Measurements from ENCODE around the gene INTS15.

The INTS15 gene

DNA sequence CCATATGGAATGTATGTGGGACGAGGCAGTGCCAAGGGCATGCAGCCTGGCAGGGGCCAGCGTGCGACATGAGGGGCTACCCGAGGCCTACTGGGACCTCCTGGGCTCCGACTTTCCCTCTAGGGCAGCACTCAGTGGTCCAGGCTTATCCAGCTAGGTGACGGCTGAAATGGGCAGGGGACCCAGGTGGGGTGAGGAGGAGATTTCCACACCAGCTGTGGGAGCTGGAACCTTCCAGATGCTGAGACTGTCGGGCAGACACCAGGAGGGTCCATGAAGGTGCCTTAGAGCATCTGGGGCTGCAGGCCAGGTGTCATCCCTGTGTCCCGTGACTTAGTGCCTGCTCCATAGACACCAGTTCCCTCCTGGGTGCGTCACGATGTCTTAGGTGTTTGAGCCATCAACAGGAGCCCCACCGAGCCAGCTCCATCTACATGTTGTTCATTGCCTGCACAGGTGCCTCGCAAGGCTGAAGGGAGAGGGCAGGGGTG, 60.7 kb downstream of the INTS15 start:
- DNase-seq (ENCODE audit: low spot score): no peak
- in situ Hi-C loops (cut with MboI; ENCODE audit: low pct_unique_long_range_greater_than_20kb, low sequenced_read_pairs, unreplicated experiment): no loop called here
- TF ChIP-seq, protein P1, sequence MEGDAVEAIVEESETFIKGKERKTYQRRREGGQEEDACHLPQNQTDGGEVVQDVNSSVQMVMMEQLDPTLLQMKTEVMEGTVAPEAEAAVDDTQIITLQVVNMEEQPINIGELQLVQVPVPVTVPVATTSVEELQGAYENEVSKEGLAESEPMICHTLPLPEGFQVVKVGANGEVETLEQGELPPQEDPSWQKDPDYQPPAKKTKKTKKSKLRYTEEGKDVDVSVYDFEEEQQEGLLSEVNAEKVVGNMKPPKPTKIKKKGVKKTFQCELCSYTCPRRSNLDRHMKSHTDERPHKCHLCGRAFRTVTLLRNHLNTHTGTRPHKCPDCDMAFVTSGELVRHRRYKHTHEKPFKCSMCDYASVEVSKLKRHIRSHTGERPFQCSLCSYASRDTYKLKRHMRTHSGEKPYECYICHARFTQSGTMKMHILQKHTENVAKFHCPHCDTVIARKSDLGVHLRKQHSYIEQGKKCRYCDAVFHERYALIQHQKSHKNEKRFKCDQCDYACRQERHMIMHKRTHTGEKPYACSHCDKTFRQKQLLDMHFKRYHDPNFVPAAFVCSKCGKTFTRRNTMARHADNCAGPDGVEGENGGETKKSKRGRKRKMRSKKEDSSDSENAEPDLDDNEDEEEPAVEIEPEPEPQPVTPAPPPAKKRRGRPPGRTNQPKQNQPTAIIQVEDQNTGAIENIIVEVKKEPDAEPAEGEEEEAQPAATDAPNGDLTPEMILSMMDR (IDR thresholded peaks at IDR 0.05; ENCODE audit: extremely low read depth, insufficient read depth, missing control alignments): no peak

DNA sequence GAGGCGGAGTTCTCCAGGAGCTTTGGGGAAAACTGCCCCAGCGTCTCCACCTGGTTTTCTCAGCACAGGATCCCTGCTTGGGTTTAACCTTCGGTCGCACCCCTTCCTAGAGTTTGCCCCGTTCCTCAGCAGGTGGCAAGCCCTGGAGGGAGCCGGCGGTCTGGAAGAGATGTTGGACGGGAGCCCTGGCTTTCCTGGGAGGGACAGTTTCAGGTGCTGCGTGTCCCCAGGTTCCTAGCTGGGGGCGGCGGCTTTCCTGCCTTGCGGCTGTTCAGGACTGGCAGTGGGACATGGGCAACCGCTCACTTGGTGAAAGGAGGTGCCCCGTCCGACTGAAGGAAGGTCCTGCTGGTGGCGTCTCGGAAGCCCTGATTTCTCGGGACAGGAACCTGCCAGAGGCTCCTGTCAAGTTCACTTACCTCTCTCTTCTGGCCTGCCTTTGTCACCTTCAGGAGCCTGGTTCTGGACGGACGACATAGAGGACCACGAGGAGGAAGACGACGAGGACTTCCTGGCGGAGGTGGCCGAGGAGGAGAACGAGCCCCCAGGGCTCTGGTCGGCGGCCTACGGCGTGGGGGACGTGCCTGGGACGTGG, 62.1 kb downstream of the INTS15 start:
- in situ Hi-C loops (cut with MboI; ENCODE audit: low pct_unique_long_range_greater_than_20kb, low sequenced_read_pairs, unreplicated experiment): no loop called here
- TF ChIP-seq, protein P1 (IDR thresholded peaks at IDR 0.05; ENCODE audit: extremely low read depth, insufficient read depth, missing control alignments): no peak

DNA sequence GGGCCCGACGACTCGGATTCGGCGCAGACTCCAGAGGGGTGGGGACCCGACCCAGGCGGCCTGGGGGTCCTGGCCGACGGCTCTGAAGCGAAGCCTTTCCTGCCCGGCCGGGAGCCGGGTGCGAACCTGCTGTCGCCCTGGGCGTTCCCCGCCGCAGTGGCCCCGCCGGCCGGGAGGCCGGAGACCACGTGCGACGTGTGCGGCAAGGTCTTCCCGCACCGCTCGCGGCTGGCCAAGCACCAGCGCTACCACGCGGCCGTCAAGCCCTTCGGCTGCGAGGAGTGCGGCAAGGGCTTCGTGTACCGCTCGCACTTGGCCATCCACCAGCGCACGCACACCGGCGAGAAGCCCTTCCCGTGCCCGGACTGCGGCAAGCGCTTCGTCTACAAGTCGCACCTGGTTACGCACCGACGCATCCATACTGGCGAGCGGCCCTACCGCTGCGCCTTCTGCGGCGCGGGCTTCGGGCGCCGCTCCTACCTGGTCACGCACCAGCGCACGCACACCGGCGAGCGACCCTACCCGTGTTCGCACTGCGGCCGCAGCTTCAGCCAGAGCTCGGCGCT, 62.7 kb downstream of the INTS15 start:
- DNase-seq (ENCODE audit: low spot score): no peak
- in situ Hi-C loops (cut with MboI; ENCODE audit: low pct_unique_long_range_greater_than_20kb, low sequenced_read_pairs, unreplicated experiment): no loop called here
- TF ChIP-seq, protein P1 (IDR thresholded peaks at IDR 0.05; ENCODE audit: extremely low read depth, insufficient read depth, missing control alignments): no peak

More for the DNA sequence above, 62.1 kb downstream of the INTS15 start:
- no peak for DNase-seq (ENCODE audit: low spot score)

DNA sequence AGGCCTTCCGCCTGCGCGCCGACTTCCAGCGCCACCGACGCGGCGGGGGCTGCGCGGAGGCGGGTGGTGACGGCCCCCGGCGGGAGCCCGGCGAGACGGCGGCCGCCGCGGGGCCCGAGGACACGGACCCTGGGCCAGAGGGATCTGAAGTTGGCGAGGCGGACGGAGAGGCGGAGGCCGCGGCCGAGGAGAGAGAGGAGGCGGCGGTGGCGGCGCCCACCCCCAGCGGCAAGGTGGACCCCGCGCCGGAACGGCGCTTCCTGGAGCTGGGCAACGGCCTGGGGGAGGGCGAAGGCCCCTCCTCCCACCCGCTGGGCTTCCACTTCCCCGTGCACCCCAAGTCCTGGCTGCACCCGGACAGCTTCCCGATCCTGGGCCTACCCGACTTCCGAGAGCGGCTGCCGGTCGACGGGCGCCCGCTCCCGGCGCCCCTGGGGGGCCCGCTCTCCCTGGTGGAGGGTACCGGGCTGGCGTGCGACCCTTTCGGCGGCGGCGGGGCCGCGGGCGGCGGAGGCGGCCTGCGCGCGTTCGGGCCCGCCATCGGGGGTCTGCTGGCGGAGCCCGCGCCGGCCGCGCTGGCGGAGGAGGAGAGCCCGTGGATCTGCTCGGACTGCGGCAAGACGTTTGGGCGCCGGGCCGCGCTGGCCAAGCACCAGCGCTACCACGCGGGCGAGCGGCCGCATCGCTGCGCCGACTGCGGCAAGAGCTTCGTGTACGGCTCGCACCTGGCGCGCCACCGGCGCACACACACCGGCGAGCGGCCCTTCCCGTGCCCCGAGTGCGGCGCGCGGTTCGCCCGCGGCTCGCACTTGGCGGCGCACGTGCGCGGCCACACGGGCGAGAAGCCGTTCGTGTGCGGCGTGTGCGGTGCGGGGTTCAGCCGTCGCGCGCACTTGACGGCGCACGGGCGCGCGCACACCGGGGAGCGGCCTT, 63.5 kb downstream of the INTS15 start:
- in situ Hi-C loops (cut with MboI; ENCODE audit: low pct_unique_long_range_greater_than_20kb, low sequenced_read_pairs, unreplicated experiment): no loop called here
- DNase-seq (ENCODE audit: low spot score): no peak
- TF ChIP-seq, protein P1 (IDR thresholded peaks at IDR 0.05; ENCODE audit: extremely low read depth, insufficient read depth, missing control alignments): no peak

DNA sequence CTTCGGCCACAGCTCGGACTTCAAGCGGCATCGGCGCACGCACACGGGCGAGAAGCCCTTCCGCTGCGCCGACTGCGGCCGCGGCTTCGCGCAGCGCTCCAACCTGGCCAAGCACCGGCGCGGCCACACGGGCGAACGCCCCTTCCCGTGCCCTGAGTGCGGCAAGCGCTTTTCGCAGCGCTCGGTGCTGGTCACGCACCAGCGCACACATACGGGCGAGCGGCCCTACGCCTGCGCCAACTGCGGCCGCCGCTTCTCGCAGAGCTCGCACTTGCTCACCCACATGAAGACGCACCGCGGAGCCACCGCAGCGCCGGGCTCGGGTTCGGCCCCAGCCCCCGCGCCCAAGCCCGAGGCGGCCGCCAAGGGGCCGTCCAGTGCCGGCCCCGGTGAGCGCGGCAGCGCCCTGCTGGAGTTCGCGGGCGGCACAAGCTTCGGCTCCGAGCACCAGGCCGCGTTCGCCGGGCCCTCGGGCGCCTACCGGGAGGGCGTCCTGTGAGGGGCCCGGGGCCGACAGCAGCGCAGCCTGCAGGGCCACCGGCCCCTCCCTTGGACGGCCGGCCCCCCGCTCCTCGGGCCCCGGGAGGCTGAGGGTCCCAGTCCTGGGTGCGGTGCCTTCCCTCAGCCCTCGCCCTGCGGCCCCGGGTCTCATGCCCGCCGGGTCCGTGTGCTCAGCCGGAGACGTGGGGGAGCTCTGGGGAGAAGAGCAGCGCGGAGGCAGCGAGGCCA, 64.5 kb downstream of the INTS15 start:
- in situ Hi-C loops (cut with MboI; ENCODE audit: low pct_unique_long_range_greater_than_20kb, low sequenced_read_pairs, unreplicated experiment): no loop called here
- DNase-seq (ENCODE audit: low spot score): no peak
- TF ChIP-seq, protein P1 (IDR thresholded peaks at IDR 0.05; ENCODE audit: extremely low read depth, insufficient read depth, missing control alignments): no peak
